ENCODE measurements around the gene PLA2G2D. TPM values are rescaled to one million over a fixed set of nuclear protein-coding genes. Genes with fewer than 3 reads are reported as not detected.

PLA2G2D gene
- polyA plus RNA-seq, 3 donors: 0.08 TPM; not detected in 1

DNA sequence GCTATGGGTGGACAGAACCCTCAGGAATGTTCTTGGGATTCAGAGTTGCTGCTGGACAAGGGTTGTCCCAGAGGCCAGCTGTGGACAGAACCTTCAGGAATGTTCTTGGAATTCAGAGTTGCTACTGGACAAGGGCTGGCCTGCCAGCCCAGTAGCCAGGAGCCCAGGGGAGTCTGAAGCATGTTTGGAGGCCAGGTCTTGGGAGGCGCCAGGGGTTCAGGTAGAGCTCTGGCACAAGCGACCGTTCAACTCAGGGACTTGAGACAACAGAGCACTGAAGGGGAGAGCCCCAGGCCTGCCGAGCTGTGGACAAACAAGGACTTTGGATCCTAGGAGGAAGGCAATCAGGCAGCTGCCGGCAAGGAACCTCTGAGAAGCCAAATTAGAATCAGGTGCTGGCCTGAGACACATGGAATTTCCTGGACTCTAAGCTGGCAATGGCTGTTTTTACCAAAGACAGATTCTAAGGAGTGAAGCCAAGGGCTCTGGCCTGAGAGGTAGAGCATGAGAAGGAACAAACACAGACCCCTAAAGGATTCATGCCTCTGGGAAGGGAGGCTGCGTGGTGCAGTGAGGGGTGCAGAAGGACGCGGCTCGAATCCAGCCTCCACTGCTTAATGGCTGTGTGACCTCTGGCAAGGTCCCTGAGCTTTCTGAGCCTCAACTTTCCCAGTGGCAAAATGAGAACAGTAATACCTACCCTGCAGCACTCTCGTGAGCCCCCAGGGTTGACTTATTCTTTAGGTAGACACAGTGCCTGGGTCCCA is 36.0 kb downstream of the PLA2G2D start:
- Mint-ChIP-seq H3K4me1 (peaks cover 12% of the 10 kb centered on the region), H3K4me3 (no peak overlapping the region), H3K27ac (no peak overlapping the region), H3K27me3 (ENCODE audit: low read depth in 3 of 3) (peaks cover 25 to 43% (median 27%) of the 10 kb centered on the region in 3 donors), H3K36me3 (no peaks in the 10 kb centered on the region), H3K9me3 (peaks cover 0 to 6% (median 1%) of the 10 kb centered on the region in 7 donors)
- no peaks in the 10 kb centered on the region for H3K79me2 ChIP-seq (ENCODE audit: insufficient read depth, low read length)
- H3K9me3 ChIP-seq (replicated peaks in 1 of 2; ENCODE audit: control insufficient read depth in 1 of 2, insufficient read depth in 1 of 2, low read length in 2 of 2): no peaks in the 10 kb centered on the region
- 91% methylated on average over 5 of the region's 10 CpGs for WGBS (ENCODE audit: insufficient coverage)
- H4K20me1 ChIP-seq (ENCODE audit: insufficient read depth, low read length): no peaks in the 10 kb centered on the region
- intact Hi-C loops (cut with micrococcal nuclease): no loop called here
- H3K4me1 ChIP-seq (ENCODE audit: control insufficient read depth in 1 of 2, insufficient read depth in 2 of 2, low read length in 2 of 2): peaks cover 8 to 13% of the 10 kb centered on the region in 2 donors
- no peak overlapping the region for H3K27ac ChIP-seq (ENCODE audit: low read depth in 1 of 2, low read length in 2 of 2)
- no peak for TF ChIP-seq CTCF (IDR thresholded peaks at IDR 0.05)
- no peaks in the 10 kb centered on the region for H3K36me3 ChIP-seq (replicated peaks in 1 of 2; ENCODE audit: control insufficient read depth in 1 of 2, insufficient read depth in 2 of 2, low read length in 2 of 2)
- no peak overlapping the region for H3K4me2 ChIP-seq (replicated peaks; ENCODE audit: extremely low read depth, low read length, poor library complexity, severe bottlenecking)
- H3K4me3 ChIP-seq (replicated peaks in 1 of 3; ENCODE audit: low read depth in 2 of 3, low read length in 3 of 3): no peak overlapping the region
- H3K27me3 ChIP-seq (ENCODE audit: control insufficient read depth in 2 of 2, insufficient read depth in 2 of 2, low read length in 2 of 2): peaks cover 0 to 19% of the 10 kb centered on the region in 2 donors
- H2AFZ ChIP-seq (ENCODE audit: insufficient read depth, low read depth, low read length, poor library complexity, severe bottlenecking): no peak overlapping the region
- DNase-seq: no peak
- no peak overlapping the region for H3K9ac ChIP-seq (ENCODE audit: insufficient read depth, low read length, poor library complexity, severe bottlenecking)

GRCh38 chr1:20082772-20083171 is 36.6 kb downstream of the PLA2G2D start:
- H3K27me3 Mint-ChIP-seq (ENCODE audit: low read depth in 3 of 3): peaks cover 27 to 48% (median 29%) of the 10 kb centered on the region in 3 donors
- H3K27ac ChIP-seq (ENCODE audit: low read depth in 1 of 2, low read length in 2 of 2): no peak overlapping the region
- 85% methylated on average over 1 of the region's 2 CpGs for WGBS (ENCODE audit: insufficient coverage)
- no peak for DNase-seq
- peaks cover 0 to 6% (median 1%) of the 10 kb centered on the region in 7 donors for H3K9me3 Mint-ChIP-seq
- intact Hi-C loops (cut with micrococcal nuclease): no loop called here
- no peak overlapping the region for H3K4me3 ChIP-seq (replicated peaks in 1 of 3; ENCODE audit: low read depth in 2 of 3, low read length in 3 of 3)
- no peak overlapping the region for H3K4me2 ChIP-seq (replicated peaks; ENCODE audit: extremely low read depth, low read length, poor library complexity, severe bottlenecking)
- H3K4me3 Mint-ChIP-seq: no peak overlapping the region
- peaks cover 12% of the 10 kb centered on the region for H3K4me1 Mint-ChIP-seq
- no peak overlapping the region for H3K27ac Mint-ChIP-seq
- H3K27me3 ChIP-seq (ENCODE audit: control insufficient read depth in 2 of 2, insufficient read depth in 2 of 2, low read length in 2 of 2): peaks cover 0 to 19% of the 10 kb centered on the region in 2 donors
- H3K9ac ChIP-seq (ENCODE audit: insufficient read depth, low read length, poor library complexity, severe bottlenecking): no peak overlapping the region
- no peak overlapping the region for H2AFZ ChIP-seq (ENCODE audit: insufficient read depth, low read depth, low read length, poor library complexity, severe bottlenecking)
- H3K4me1 ChIP-seq (ENCODE audit: control insufficient read depth in 1 of 2, insufficient read depth in 2 of 2, low read length in 2 of 2): peaks cover 8 to 13% of the 10 kb centered on the region in 2 donors
- H4K20me1 ChIP-seq (ENCODE audit: insufficient read depth, low read length): no peaks in the 10 kb centered on the region
- no peaks in the 10 kb centered on the region for H3K36me3 ChIP-seq (replicated peaks in 1 of 2; ENCODE audit: control insufficient read depth in 1 of 2, insufficient read depth in 2 of 2, low read length in 2 of 2)
- TF ChIP-seq CTCF (IDR thresholded peaks at IDR 0.05): no peak
- H3K36me3 Mint-ChIP-seq: no peaks in the 10 kb centered on the region
- no peaks in the 10 kb centered on the region for H3K79me2 ChIP-seq (ENCODE audit: insufficient read depth, low read length)
- no peaks in the 10 kb centered on the region for H3K9me3 ChIP-seq (replicated peaks in 1 of 2; ENCODE audit: control insufficient read depth in 1 of 2, insufficient read depth in 1 of 2, low read length in 2 of 2)

Measured in CD14-positive monocyte (primary cell).